ENCODE data around the gene ZNF837. TPM values are rescaled to one million over a fixed set of nuclear protein-coding genes. Genes with fewer than 3 reads are reported as not detected.

ZNF837 gene
- polyA plus RNA-seq, 2 of the 4 experiments (the other 2 are of a cell fraction), result 0.74 to 1.0 TPM

DNA sequence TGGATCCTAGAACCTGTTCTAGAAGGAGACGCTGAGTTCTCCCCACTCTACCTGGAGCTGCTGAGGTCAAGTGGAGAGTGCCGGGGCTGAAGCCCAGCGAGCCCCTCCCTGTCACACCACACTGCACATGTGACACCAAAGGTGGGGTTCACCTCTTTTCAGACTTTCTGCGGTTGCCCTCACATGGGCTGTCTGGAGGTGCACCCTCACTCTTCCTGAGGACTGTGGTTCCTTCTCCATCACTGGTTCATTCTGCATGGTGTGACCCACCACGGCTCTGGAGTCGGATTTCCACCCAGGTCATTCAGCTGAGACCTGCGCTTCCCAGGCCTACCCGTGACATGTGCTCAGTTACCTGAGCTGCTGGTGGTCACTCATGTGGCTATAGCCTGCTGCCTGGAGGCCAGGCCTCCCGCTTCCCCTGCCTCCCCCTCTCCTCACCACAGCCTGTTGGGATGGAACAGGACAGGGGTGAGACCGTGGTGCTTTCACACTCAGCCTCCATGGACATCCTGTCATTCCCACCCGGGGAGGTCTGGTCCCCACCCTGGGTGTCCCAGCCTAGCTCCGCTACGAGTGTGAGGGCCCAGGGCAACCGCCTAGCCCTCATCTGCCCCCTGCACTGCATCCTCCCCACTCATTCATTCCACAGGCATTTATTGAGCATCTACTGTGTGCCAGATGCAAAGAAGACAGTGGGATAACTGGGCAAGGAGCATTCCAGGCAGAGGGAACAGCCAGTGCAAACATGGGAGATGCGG, 26.9 kb downstream of the ZNF837 start:
- FAIRE-seq (no peak), DNase-seq (ENCODE audit: low read depth in 1 of 2, low spot score in 1 of 2) (no peak), ATAC-seq (no peak)
- POLR2A ChIA-PET, result interaction anchor here (3.4 kb wide), 1 partner anchor 9 kb away, joined by 13 read pairs; the partner anchor contains the start of gene ZNF497
- Histone ChIP-seq H3K4me2 (no peak overlapping the region), H3K4me1 (no peaks in the 10 kb centered on the region), H3K4me3 (no peak overlapping the region), H3K9me3 (peaks cover 2% of the 10 kb centered on the region; the same call in 1 of the 3 replicates), H3K27ac (no peak overlapping the region)
- CTCF ChIA-PET, result interaction anchor here (1.3 kb wide), 1 partner anchor 9 kb away, joined by 4 read pairs; no protein-coding TSS in a partner anchor
- TF ChIP-seq, protein P1, sequence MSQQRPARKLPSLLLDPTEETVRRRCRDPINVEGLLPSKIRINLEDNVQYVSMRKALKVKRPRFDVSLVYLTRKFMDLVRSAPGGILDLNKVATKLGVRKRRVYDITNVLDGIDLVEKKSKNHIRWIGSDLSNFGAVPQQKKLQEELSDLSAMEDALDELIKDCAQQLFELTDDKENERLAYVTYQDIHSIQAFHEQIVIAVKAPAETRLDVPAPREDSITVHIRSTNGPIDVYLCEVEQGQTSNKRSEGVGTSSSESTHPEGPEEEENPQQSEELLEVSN (IDR thresholded peaks at IDR 0.05; ENCODE audit: borderline replicate concordance, low read depth), result no peak
- TF ChIP-seq RFX5 (IDR thresholded peaks at IDR 0.05) (no peak), KDM1A (IDR thresholded peaks at IDR 0.05; ENCODE audit: low read depth) (no peak), NPAS2 (CRISPR knock-in tag; IDR thresholded peaks at IDR 0.05; ENCODE audit: borderline replicate concordance) (no peak)
- 72% methylated on average over 15 of the region's 15 CpGs for WGBS (ENCODE audit: missing lambda C conversion rate)

DNA sequence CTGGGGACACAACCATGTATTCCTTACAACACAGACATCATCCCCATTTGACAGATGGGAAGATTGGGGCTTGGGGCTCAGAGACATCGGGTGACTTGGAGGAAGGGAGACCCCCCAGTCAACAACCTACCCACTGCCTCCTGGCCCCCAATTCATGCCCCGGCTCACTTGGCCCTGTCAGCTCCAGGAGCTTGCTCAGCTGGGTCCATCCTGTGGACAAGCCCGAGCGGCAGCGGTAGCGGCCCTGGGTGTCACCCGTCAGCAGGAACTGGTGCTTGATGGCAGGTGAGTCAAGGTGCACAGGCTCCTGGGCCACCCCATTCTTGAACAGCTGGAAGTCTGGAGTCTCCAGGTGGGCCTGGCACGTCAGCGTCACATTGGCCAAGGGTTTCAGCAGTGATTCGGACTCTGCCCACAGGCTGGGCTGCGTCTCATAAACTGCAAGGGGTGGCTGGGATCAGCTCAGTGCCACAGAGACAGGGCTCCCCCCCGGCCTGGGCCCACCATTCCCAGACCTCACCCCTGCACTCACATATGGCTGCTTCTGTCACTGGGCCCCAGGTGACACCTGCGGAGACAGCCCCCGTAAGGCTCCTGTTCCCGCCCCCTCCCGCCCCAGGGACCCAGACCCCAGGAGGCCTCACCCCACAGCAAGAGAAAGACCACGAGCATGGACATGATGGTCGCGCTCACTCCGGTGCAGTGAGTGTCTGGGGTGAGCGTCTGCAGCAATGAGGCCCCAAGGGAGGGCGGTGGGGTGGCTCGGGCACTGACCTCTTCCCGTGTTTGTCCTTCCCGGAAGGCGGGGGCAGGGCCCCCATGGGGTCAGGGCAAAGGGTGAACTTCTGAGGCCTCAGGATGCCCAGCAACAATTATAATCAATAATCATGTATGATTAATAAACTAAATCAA, 27.8 kb downstream of the ZNF837 start, which contains the start of gene A1BG:
Gene A1BG, minus strand, starts transcription at position 733 of the 912 bp plus-strand sequence. Its CDS starts 55 bp downstream, at position 678.
- no peak within 1 kb of the TSS for H3K4me2 ChIP-seq
- peaks cover 2% of the 10 kb centered on the region; the same call in 1 of the 3 replicates for H3K9me3 ChIP-seq
- H3K4me1 ChIP-seq, result 0 out of 3 replicates have a peak, but pooled peaks cover 4% of the 10 kb centered on the region
- no peak within 1 kb of the TSS for H3K27ac ChIP-seq
- ChIA-PET POLR2A (interaction anchor here (3.4 kb wide), 1 partner anchor 9 kb away, joined by 13 read pairs; the partner anchor contains the start of gene ZNF497), CTCF (interaction anchor here (1.0 kb wide), 1 partner anchor 9 kb away, joined by 3 read pairs; the partner anchor contains the start of gene ZNF497)
- FAIRE-seq, result no peak
- no peak for DNase-seq (ENCODE audit: low read depth in 1 of 2, low spot score in 1 of 2)
- H3K4me3 ChIP-seq, result no peak within 1 kb of the TSS
- no peak for TF ChIP-seq MAZ (IDR thresholded peaks at IDR 0.05; ENCODE audit: borderline replicate concordance, low read depth, low read length)
- no peak for TF ChIP-seq HOXB13 (CRISPR knock-in tag; IDR thresholded peaks at IDR 0.05; ENCODE audit: low read depth)
- no peak for TF ChIP-seq RCOR1 (IDR thresholded peaks at IDR 0.05; ENCODE audit: low read depth, low read length)
- TF ChIP-seq HOXA7 (CRISPR knock-in tag; IDR thresholded peaks at IDR 0.05), result no peak
- TF ChIP-seq, protein P2, sequence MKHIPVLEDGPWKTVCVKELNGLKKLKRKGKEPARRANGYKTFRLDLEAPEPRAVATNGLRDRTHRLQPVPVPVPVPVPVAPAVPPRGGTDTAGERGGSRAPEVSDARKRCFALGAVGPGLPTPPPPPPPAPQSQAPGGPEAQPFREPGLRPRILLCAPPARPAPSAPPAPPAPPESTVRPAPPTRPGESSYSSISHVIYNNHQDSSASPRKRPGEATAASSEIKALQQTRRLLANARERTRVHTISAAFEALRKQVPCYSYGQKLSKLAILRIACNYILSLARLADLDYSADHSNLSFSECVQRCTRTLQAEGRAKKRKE (CRISPR knock-in tag; IDR thresholded peaks at IDR 0.05; ENCODE audit: low read depth), result no peak
- TF ChIP-seq, protein P3, sequence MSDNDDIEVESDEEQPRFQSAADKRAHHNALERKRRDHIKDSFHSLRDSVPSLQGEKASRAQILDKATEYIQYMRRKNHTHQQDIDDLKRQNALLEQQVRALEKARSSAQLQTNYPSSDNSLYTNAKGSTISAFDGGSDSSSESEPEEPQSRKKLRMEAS (IDR thresholded peaks at IDR 0.05), result no peak
- no peak for ATAC-seq
- WGBS (ENCODE audit: missing lambda C conversion rate), result 83% methylated on average over 15 of the region's 26 CpGs

DNA sequence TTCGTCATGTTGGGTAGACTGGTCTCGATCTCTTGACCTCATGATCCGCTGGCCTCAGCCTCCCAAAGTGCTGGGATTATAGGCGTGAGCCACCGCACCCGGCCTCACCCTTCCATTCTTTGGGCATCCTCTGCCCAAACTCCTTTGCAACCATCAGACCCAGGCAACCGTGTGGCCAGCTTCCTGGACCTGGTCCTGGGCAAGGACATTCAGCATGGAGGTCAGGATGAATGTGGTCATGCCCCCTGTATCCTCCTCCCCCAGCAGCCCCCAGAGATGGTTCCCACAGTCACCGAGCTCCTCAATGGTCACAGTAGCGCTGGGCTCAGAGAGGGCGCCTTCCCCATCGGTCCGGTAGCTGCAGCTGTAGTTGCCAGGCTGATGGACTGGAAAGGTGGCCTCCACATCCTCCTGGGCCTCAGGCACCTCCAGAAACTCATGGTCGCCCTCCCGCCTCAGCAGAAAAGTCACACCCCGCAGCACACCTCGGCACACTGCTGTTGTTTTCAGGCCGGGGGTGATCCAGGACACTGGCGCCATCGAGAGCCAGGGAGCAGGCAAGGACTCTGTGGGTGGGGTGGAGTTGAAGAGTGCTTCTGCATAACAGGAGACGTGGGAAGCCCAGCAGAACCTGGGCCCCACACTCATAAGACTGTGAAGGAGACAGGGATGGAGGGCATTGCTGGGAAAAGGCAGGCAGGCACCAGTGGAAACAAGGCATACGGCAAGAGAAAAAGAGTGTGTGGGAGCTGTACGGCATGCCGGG, 28.7 kb downstream of the ZNF837 start:
- ChIA-PET CTCF (interaction anchor here (1.0 kb wide), 1 partner anchor 10 kb away, joined by 3 read pairs; the partner anchor contains the start of gene ZNF497), POLR2A (interaction anchor here (3.4 kb wide), 1 partner anchor 10 kb away, joined by 13 read pairs; the partner anchor contains the start of gene ZNF497)
- ATAC-seq (no peak), DNase-seq (ENCODE audit: low read depth in 1 of 2, low spot score in 1 of 2) (no peak), FAIRE-seq (no peak)
- TF ChIP-seq, protein P4, sequence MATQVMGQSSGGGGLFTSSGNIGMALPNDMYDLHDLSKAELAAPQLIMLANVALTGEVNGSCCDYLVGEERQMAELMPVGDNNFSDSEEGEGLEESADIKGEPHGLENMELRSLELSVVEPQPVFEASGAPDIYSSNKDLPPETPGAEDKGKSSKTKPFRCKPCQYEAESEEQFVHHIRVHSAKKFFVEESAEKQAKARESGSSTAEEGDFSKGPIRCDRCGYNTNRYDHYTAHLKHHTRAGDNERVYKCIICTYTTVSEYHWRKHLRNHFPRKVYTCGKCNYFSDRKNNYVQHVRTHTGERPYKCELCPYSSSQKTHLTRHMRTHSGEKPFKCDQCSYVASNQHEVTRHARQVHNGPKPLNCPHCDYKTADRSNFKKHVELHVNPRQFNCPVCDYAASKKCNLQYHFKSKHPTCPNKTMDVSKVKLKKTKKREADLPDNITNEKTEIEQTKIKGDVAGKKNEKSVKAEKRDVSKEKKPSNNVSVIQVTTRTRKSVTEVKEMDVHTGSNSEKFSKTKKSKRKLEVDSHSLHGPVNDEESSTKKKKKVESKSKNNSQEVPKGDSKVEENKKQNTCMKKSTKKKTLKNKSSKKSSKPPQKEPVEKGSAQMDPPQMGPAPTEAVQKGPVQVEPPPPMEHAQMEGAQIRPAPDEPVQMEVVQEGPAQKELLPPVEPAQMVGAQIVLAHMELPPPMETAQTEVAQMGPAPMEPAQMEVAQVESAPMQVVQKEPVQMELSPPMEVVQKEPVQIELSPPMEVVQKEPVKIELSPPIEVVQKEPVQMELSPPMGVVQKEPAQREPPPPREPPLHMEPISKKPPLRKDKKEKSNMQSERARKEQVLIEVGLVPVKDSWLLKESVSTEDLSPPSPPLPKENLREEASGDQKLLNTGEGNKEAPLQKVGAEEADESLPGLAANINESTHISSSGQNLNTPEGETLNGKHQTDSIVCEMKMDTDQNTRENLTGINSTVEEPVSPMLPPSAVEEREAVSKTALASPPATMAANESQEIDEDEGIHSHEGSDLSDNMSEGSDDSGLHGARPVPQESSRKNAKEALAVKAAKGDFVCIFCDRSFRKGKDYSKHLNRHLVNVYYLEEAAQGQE (IDR thresholded peaks at IDR 0.05), result no peak
- peaks cover 4% of the 10 kb centered on the region; the same call in 1 of the 3 replicates for H3K9me3 ChIP-seq
- 80% methylated on average over 23 of the region's 23 CpGs for WGBS (ENCODE audit: missing lambda C conversion rate)
- H3K4me3 ChIP-seq, result no peak overlapping the region
- H3K27ac ChIP-seq, result no peak overlapping the region
- no peak overlapping the region for H3K4me2 ChIP-seq
- H3K4me1 ChIP-seq, result 0 out of 3 replicates have a peak, but pooled peaks cover 6% of the 10 kb centered on the region
